HTERT RPE-1 (cell line): ENCODE results near the gene CDH5.

Experiments
- in situ Hi-C: fragments of 300-500 bp; cut with MboI; formaldehyde crosslinking; loops from 4 replicates; pipeline ENCODE4 v1.14.3; 2020; ENCODE audit warnings: low sequenced_read_pairs

The CDH5 gene

GRCh38 chr16:66373667-66374066 lies 7.2 kb downstream of the CDH5 start:
- in situ Hi-C loops, result no loop called here

- in situ Hi-C loops, result no loop called here
Measured at GRCh38 chr16:66374176-66374575, 7.7 kb downstream of the CDH5 start.

- in situ Hi-C loops, result no loop called here
Measured at GRCh38 chr16:66375451-66375850, 9.0 kb downstream of the CDH5 start.

- in situ Hi-C loops, result no loop called here
Measured at GRCh38 chr16:66376114-66376513, 9.6 kb downstream of the CDH5 start.

GRCh38 chr16:66376577-66377305 lies 10.2 kb downstream of the CDH5 start:
- in situ Hi-C loops, result no loop called here

- in situ Hi-C loops, result no loop called here
Measured at GRCh38 chr16:66377324-66377723, 10.8 kb downstream of the CDH5 start.

GRCh38 chr16:66378741-66379570 lies 12.5 kb downstream of the CDH5 start:
- in situ Hi-C loops, result no loop called here

GRCh38 chr16:66379571-66379941 lies 13.1 kb downstream of the CDH5 start:
- in situ Hi-C loops, result no loop called here

GRCh38 chr16:66380421-66380820 lies 13.9 kb downstream of the CDH5 start:
- in situ Hi-C loops, result no loop called here

- in situ Hi-C loops, result no loop called here
Measured at GRCh38 chr16:66381585-66382170, 15.2 kb downstream of the CDH5 start.

GRCh38 chr16:66382171-66382965 lies 15.9 kb downstream of the CDH5 start:
- in situ Hi-C loops, result no loop called here

- in situ Hi-C loops, result no loop called here
Measured at GRCh38 chr16:66382966-66383299, 16.4 kb downstream of the CDH5 start.

- in situ Hi-C loops, result no loop called here
Measured at GRCh38 chr16:66383551-66383950, 17.1 kb downstream of the CDH5 start.

- in situ Hi-C loops, result no loop called here
Measured at GRCh38 chr16:66385415-66385814, 18.9 kb downstream of the CDH5 start.

- in situ Hi-C loops, result no loop called here
Measured at GRCh38 chr16:66386629-66387622, 20.4 kb downstream of the CDH5 start.

- in situ Hi-C loops, result no loop called here
Measured at GRCh38 chr16:66387817-66388332, 21.4 kb downstream of the CDH5 start.

- in situ Hi-C loops, result no loop called here
Measured at GRCh38 chr16:66388350-66389139, 22.1 kb downstream of the CDH5 start.

GRCh38 chr16:66389256-66390176 lies 23.0 kb downstream of the CDH5 start:
- in situ Hi-C loops, result no loop called here
